Measurements from ENCODE around the gene RAP1A.

Gene RAP1A

GRCh38 chr1:111593403-111594305 is 25.9 kb upstream of the RAP1A start:
- H3K79me2 ChIP-seq (ENCODE audit: insufficient read depth, low read length), result no peaks in the 10 kb centered on the region
- H2AFZ ChIP-seq (ENCODE audit: low read length), result peak overlapping the region; percentile 75
- H3K36me3 ChIP-seq (ENCODE audit: insufficient read depth, low read length), result no peaks in the 10 kb centered on the region
- no peak for TF ChIP-seq CTCF (conservative IDR thresholded peaks at IDR 0.05; ENCODE audit: low read length)
- no peak for TF ChIP-seq EZH2phosphoT487 (IDR thresholded peaks at IDR 0.05; ENCODE audit: borderline replicate concordance)
- H3K4me1 ChIP-seq (ENCODE audit: insufficient read depth, low read length, poor library complexity, severe bottlenecking), result peaks cover 41% of the 10 kb centered on the region
- H4K20me1 ChIP-seq (ENCODE audit: insufficient read depth, low read length, poor library complexity, severe bottlenecking), result no peaks in the 10 kb centered on the region
- H3K9me2 ChIP-seq (replicated peaks; ENCODE audit: low read depth, low read length), result no peaks in the 10 kb centered on the region
- peak overlapping the region; percentile 83 for H3K4me2 ChIP-seq (ENCODE audit: low read depth, low read length, poor library complexity, severe bottlenecking)
- peak overlapping the region; percentile 68 for H3K9ac ChIP-seq (ENCODE audit: low read depth, low read length, poor library complexity, severe bottlenecking)
- H3F3A ChIP-seq (ENCODE audit: low read depth), result no peaks in the 10 kb centered on the region
- no peaks in the 10 kb centered on the region for H3K27me3 ChIP-seq (ENCODE audit: insufficient read depth, low read length, poor library complexity, severe bottlenecking)
- no peaks in the 10 kb centered on the region for H3K9me3 ChIP-seq (ENCODE audit: insufficient read depth, low read depth, low read length)
- H3K4me3 ChIP-seq (ENCODE audit: low read length, poor library complexity, severe bottlenecking), result peak overlapping the region; percentile 67

- H3K9me2 ChIP-seq (replicated peaks; ENCODE audit: low read depth, low read length), result no peaks in the 10 kb centered on the region
- peak overlapping the region; percentile 83 for H3K4me2 ChIP-seq (ENCODE audit: low read depth, low read length, poor library complexity, severe bottlenecking)
- H3K79me2 ChIP-seq (ENCODE audit: insufficient read depth, low read length), result no peaks in the 10 kb centered on the region
- no peaks in the 10 kb centered on the region for H3K27me3 ChIP-seq (ENCODE audit: insufficient read depth, low read length, poor library complexity, severe bottlenecking)
- H3K4me1 ChIP-seq (ENCODE audit: insufficient read depth, low read length, poor library complexity, severe bottlenecking), result peaks cover 42% of the 10 kb centered on the region
- no peak overlapping the region for H2AFZ ChIP-seq (ENCODE audit: low read length)
- no peak overlapping the region for H3K4me3 ChIP-seq (ENCODE audit: low read length, poor library complexity, severe bottlenecking)
- no peaks in the 10 kb centered on the region for H3K36me3 ChIP-seq (ENCODE audit: insufficient read depth, low read length)
- no peak for TF ChIP-seq CTCF (conservative IDR thresholded peaks at IDR 0.05; ENCODE audit: low read length)
- no peak for TF ChIP-seq EZH2phosphoT487 (IDR thresholded peaks at IDR 0.05; ENCODE audit: borderline replicate concordance)
- no peaks in the 10 kb centered on the region for H3F3A ChIP-seq (ENCODE audit: low read depth)
- peak overlapping the region; percentile 68 for H3K9ac ChIP-seq (ENCODE audit: low read depth, low read length, poor library complexity, severe bottlenecking)
- H3K9me3 ChIP-seq (ENCODE audit: insufficient read depth, low read depth, low read length), result no peaks in the 10 kb centered on the region
- no peaks in the 10 kb centered on the region for H4K20me1 ChIP-seq (ENCODE audit: insufficient read depth, low read length, poor library complexity, severe bottlenecking)
Measured at GRCh38 chr1:111594306-111594693, 25.3 kb upstream of the RAP1A start.

GRCh38 chr1:111595807-111596206 is 23.8 kb upstream of the RAP1A start:
- Histone ChIP-seq H3K9ac (ENCODE audit: low read depth, low read length, poor library complexity, severe bottlenecking) (no peak overlapping the region), H2AFZ (ENCODE audit: low read length) (peak overlapping the region; percentile 79; the same call in 1 of the 2 replicates), H3K9me3 (ENCODE audit: insufficient read depth, low read depth, low read length) (no peaks in the 10 kb centered on the region), H3K4me1 (ENCODE audit: insufficient read depth, low read length, poor library complexity, severe bottlenecking) (peaks cover 42% of the 10 kb centered on the region), H3K27me3 (ENCODE audit: insufficient read depth, low read length, poor library complexity, severe bottlenecking) (no peaks in the 10 kb centered on the region), H3K79me2 (ENCODE audit: insufficient read depth, low read length) (no peaks in the 10 kb centered on the region), H3K9me2 (replicated peaks; ENCODE audit: low read depth, low read length) (no peaks in the 10 kb centered on the region), H3K4me2 (ENCODE audit: low read depth, low read length, poor library complexity, severe bottlenecking) (no peak overlapping the region), H3F3A (ENCODE audit: low read depth) (no peaks in the 10 kb centered on the region), H3K4me3 (ENCODE audit: low read length, poor library complexity, severe bottlenecking) (no peak overlapping the region), H4K20me1 (ENCODE audit: insufficient read depth, low read length, poor library complexity, severe bottlenecking) (no peaks in the 10 kb centered on the region), H3K36me3 (ENCODE audit: insufficient read depth, low read length) (no peaks in the 10 kb centered on the region)
- TF ChIP-seq CTCF (conservative IDR thresholded peaks at IDR 0.05; ENCODE audit: low read length) (no peak), EZH2phosphoT487 (IDR thresholded peaks at IDR 0.05; ENCODE audit: borderline replicate concordance) (no peak)
